ENCODE measurements around the gene MAP7D2. TPM values are rescaled to one million over a fixed set of nuclear protein-coding genes. Genes with fewer than 3 reads are reported as not detected.

MAP7D2 gene
- polyA plus RNA-seq, 3 donors, result 0.45 TPM; not detected in 2

GRCh38 chrX:20056704-20057103 is 60.0 kb downstream of the MAP7D2 start:
- Histone ChIP-seq H3K9ac (ENCODE audit: insufficient read depth, low read length, poor library complexity, severe bottlenecking) (no peak overlapping the region), H3K27me3 (ENCODE audit: control insufficient read depth in 2 of 2, insufficient read depth in 2 of 2, low read length in 2 of 2) (no peaks in the 10 kb centered on the region), H3K79me2 (ENCODE audit: insufficient read depth, low read length) (no peaks in the 10 kb centered on the region), H3K4me3 (replicated peaks in 1 of 3; ENCODE audit: low read depth in 2 of 3, low read length in 3 of 3) (no peak overlapping the region), H3K27ac (ENCODE audit: low read depth in 1 of 2, low read length in 2 of 2) (no peak overlapping the region), H2AFZ (ENCODE audit: insufficient read depth, low read depth, low read length, poor library complexity, severe bottlenecking) (no peak overlapping the region), H3K9me3 (replicated peaks in 1 of 2; ENCODE audit: control insufficient read depth in 1 of 2, insufficient read depth in 1 of 2, low read length in 2 of 2) (no peaks in the 10 kb centered on the region), H3K4me2 (replicated peaks; ENCODE audit: extremely low read depth, low read length, poor library complexity, severe bottlenecking) (no peak overlapping the region), H3K36me3 (replicated peaks in 1 of 2; ENCODE audit: control insufficient read depth in 1 of 2, insufficient read depth in 2 of 2, low read length in 2 of 2) (no peaks in the 10 kb centered on the region), H4K20me1 (ENCODE audit: insufficient read depth, low read length) (no peaks in the 10 kb centered on the region), H3K4me1 (ENCODE audit: control insufficient read depth in 1 of 2, insufficient read depth in 2 of 2, low read length in 2 of 2) (peaks cover 0 to 6% of the 10 kb centered on the region in 2 donors)
- intact Hi-C loops (cut with micrococcal nuclease), result no loop called here
- Mint-ChIP-seq H3K27ac (no peak overlapping the region), H3K9me3 (peaks cover 0 to 5% (median 2%) of the 10 kb centered on the region in 7 donors), H3K36me3 (no peaks in the 10 kb centered on the region), H3K4me3 (no peak overlapping the region), H3K27me3 (ENCODE audit: low read depth in 3 of 3) (peaks cover 0 to 23% (median 3%) of the 10 kb centered on the region in 3 donors), H3K4me1 (peaks cover 10% of the 10 kb centered on the region)
- TF ChIP-seq CTCF (IDR thresholded peaks at IDR 0.05), result no peak
- 100% methylated on average over 5 of the region's 11 CpGs for WGBS (ENCODE audit: insufficient coverage)
- no peak for DNase-seq

GRCh38 chrX:20053537-20053936 is 63.2 kb downstream of the MAP7D2 start:
- no peaks in the 10 kb centered on the region for H3K36me3 ChIP-seq (replicated peaks in 1 of 2; ENCODE audit: control insufficient read depth in 1 of 2, insufficient read depth in 2 of 2, low read length in 2 of 2)
- no peaks in the 10 kb centered on the region for H3K36me3 Mint-ChIP-seq
- intact Hi-C loops (cut with micrococcal nuclease), result no loop called here

More at GRCh38 chrX:20053537-20053936, 63.2 kb downstream of the MAP7D2 start:
- no peak for TF ChIP-seq CTCF (IDR thresholded peaks at IDR 0.05)
- Histone ChIP-seq H3K27ac (ENCODE audit: low read depth in 1 of 2, low read length in 2 of 2) (no peak overlapping the region), H3K79me2 (ENCODE audit: insufficient read depth, low read length) (no peaks in the 10 kb centered on the region), H3K4me2 (replicated peaks; ENCODE audit: extremely low read depth, low read length, poor library complexity, severe bottlenecking) (no peak overlapping the region), H4K20me1 (ENCODE audit: insufficient read depth, low read length) (no peaks in the 10 kb centered on the region), H3K9ac (ENCODE audit: insufficient read depth, low read length, poor library complexity, severe bottlenecking) (no peak overlapping the region), H3K4me3 (replicated peaks in 1 of 3; ENCODE audit: low read depth in 2 of 3, low read length in 3 of 3) (no peak overlapping the region), H3K9me3 (replicated peaks in 1 of 2; ENCODE audit: control insufficient read depth in 1 of 2, insufficient read depth in 1 of 2, low read length in 2 of 2) (no peaks in the 10 kb centered on the region), H2AFZ (ENCODE audit: insufficient read depth, low read depth, low read length, poor library complexity, severe bottlenecking) (no peak overlapping the region), H3K27me3 (ENCODE audit: control insufficient read depth in 2 of 2, insufficient read depth in 2 of 2, low read length in 2 of 2) (peaks cover 0 to 2% of the 10 kb centered on the region in 2 donors), H3K4me1 (ENCODE audit: control insufficient read depth in 1 of 2, insufficient read depth in 2 of 2, low read length in 2 of 2) (no peaks in the 10 kb centered on the region)
- peaks cover 0 to 2% (median 0%) of the 10 kb centered on the region in 7 donors for H3K9me3 Mint-ChIP-seq
- no peaks in the 10 kb centered on the region for H3K4me1 Mint-ChIP-seq
- DNase-seq, result no peak
- no CpG with 5 or more reads among the region's 8 CpGs for WGBS (ENCODE audit: insufficient coverage)
- no peak overlapping the region for H3K27ac Mint-ChIP-seq
- no peak overlapping the region for H3K4me3 Mint-ChIP-seq
- H3K27me3 Mint-ChIP-seq (ENCODE audit: low read depth in 3 of 3), result peaks cover 0 to 21% (median 1%) of the 10 kb centered on the region in 3 donors
